Fibroblast of skin of scalp (primary cell): ENCODE results near the gene BTNL3. TPM values are rescaled to one million over a fixed set of nuclear protein-coding genes. Genes with fewer than 3 reads are reported as not detected.
"Not testable (repeated sequence)": the region's sequence is repeated elsewhere in the genome, so short reads cannot be mapped to it uniquely, and the experiment has no call there.

Source experiments
- DNase-seq: peaks from one replicate; pipeline ENCODE4 v3.0.0-alpha.2; 2013
- polyA plus RNA-seq, 2 experiments: library from polyadenylated mRNA; unstranded; fragments of 120-200 nt; gene quantifications; one replicate each; pipeline ENCODE4 v1.2.1, GENCODE V29; 2013; ENCODE audit not compliant: insufficient read length in 2 of 2

The BTNL3 gene, protein sequence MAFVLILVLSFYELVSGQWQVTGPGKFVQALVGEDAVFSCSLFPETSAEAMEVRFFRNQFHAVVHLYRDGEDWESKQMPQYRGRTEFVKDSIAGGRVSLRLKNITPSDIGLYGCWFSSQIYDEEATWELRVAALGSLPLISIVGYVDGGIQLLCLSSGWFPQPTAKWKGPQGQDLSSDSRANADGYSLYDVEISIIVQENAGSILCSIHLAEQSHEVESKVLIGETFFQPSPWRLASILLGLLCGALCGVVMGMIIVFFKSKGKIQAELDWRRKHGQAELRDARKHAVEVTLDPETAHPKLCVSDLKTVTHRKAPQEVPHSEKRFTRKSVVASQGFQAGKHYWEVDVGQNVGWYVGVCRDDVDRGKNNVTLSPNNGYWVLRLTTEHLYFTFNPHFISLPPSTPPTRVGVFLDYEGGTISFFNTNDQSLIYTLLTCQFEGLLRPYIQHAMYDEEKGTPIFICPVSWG
- not detected for polyA plus RNA-seq (2013, experiment 1 of 2; ENCODE audit: insufficient read length)
- not detected for polyA plus RNA-seq (2013, experiment 2 of 2; ENCODE audit: insufficient read length)

DNA sequence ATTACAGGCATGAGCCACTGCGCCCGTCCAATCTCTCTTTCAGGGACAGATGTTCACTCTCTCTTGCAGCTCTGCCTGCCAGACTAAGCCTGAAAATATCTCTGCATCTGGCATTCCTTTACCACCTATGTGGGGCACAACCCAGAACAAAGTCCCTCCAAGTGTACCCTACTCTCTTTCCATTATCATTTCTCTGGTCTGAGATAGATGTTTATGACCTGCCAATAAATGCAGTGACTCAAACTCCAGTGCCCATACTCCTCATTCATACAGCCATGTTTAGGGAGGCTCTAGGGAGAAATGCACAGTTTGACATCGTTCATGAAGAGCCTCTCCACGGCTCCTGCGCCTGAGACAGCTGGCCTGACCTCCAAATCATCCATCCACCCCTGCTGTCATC is at the start of gene BTNL3:
TSS of gene BTNL3 (plus strand) at position 255 of the 400 bp plus-strand sequence. CDS start 183 bp downstream, outside the sequence.
- DNase-seq, result no peak

DNA sequence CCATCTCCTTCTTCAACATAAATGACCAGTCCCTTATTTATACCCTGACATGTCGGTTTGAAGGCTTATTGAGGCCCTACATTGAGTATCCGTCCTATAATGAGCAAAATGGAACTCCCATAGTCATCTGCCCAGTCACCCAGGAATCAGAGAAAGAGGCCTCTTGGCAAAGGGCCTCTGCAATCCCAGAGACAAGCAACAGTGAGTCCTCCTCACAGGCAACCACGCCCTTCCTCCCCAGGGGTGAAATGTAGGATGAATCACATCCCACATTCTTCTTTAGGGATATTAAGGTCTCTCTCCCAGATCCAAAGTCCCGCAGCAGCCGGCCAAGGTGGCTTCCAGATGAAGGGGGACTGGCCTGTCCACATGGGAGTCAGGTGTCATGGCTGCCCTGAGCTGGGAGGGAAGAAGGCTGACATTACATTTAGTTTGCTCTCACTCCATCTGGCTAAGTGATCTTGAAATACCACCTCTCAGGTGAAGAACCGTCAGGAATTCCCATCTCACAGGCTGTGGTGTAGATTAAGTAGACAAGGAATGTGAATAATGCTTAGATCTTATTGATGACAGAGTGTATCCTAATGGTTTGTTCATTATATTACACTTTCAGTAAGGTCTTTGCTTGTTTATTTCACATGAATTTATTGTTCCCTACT is 38.2 kb upstream of the BTNL3 start:
- no peak for DNase-seq

DNA sequence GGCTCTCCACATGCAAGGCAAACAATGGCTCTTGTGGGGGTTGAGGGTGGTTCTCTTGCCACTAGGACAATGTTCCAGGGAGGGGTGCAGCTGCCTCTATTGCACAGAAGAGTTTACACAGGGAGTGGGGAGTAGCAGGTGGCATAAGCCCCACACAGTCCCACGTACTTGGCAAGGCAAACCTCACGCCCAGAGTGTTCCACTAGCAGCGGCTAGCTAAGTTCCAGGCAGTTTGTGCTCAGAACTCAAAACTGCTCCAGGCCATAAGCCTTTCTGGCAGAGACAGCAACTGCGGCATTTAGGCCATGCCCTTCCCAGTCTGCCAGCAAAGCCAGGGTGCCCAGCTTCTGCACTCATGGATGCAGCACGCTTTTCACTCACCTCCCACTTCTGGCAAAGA is 29.0 kb upstream of the BTNL3 start:
- no peak for DNase-seq

DNA sequence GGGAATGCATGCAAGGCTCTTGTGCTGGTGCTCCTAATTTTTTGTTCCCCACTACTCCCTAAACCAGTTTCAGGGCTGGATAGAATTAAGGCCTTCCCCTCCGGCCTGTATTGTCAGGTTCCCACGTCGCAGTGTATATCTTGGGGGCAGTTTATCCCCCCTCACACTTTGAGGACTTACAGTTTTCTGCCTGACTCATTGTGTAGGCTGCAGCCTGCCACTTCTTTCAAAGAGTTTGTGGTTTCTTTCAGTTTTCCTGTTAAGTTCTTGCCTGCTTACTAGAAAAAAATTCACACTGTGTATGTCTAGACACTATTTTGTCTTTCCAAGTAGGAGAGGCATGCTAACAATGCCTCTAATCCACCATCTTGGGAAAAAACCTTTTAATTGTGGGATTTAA is 28.4 kb upstream of the BTNL3 start:
- DNase-seq, result peak; percentile 1

DNA sequence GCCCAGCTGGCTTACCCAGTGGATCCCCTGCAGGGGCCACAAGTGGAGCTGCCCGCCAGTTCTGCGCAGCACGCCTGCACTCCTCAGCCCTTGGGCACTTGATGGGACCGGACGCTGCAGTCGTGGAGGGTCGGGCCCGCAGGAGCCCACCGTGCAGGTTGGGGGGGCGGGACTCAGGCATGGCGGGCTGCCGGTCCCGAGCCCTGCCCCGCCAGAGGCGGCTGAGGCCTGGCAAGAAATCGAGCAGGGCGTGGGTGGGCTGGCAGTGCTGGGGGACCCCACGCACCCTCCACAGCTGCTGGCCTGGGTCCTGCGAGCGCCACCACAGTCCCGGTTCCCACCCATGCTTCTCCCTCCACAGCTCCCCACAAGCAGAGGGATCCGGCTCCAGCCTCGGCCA is 19.2 kb upstream of the BTNL3 start:
- DNase-seq, result no peak

DNA sequence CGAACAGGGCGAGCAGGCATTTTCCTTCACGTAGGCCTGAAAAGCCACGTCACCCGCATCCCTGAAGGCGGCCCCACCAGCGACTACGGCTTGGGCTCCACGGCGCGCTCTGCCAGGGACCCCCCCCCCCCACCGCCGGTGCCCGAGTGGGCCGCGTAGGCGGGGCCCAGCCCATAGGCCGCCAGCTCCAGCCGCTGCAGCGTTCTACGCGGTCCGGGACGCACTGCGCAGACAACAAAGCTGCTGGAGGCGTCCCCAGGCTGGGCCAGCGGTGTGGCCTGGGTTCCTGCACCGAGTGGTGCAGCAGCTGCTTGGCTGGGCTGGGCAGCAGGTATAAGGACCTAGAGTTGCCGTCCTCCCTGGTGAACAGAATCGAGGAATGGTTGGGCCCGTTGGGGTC is 18.3 kb upstream of the BTNL3 start:
- no peak for DNase-seq

DNA sequence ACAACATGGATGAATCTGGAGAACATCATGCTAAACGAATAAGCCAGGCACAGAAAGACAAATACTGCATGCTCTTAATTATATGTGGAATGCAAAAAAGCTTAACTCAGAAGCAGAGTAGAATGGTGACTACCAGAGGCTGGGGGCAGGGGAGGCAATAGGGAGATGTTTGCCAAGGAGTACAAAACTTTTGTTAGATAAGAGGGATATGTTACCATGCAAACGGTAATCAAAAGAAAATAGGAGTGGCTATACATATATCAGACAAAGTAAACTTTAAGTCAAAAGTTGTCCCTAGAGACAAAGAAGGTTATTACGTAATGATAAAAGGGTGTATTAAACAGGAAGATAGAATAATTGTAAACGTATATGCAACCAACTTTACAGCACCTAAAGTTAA is 17.8 kb upstream of the BTNL3 start:
- DNase-seq, result no peak

DNA sequence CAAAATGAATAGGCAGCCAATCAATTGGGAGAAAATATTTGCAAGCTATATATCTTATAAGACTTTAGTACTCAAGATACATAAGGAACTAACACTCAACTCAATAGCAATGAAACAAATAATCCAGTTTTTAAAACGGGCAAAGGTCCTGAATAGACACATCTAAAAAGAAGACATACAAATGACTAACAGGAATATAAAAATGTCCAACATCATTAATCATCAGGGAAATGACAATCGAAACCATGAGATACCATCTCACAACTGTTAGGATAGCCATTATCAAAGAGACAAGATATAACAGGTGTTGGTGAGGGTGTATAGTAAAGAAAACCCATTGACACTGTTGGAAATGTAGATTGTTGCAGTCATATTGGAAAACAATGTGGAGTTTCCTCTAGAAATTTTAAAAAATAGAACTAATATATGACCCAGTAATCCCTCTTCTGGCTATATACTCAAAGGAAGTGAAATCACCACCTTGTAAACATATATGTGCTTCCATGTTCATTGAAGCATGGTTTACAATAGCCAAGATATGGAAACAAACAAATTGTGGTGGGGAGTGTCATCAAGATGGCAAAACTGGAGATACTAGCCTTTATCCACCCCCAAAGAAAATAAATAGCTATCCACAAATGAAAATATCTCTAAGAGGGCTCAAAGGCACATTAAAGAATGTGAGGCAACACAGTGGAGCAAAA is 13.9 kb upstream of the BTNL3 start:
- DNase-seq, result no peak

DNA sequence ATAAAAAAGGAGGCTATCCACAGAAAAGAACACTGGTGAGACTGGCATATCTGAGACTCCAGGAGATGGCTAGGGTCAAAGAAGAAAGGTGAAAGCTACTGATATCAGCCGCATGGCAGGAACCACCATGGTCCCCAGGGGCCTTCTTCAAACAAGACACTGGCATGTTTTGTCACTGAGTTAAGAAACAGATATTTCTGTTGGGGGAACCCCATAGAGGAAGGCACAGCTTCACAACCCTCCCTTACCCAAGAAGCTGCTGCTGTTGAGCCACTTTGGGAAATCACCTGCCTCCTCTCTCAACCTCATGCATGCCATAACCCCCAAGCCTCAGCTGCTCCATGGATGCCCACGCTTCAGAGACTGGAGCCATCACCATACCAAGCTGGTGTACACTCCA is 13.3 kb upstream of the BTNL3 start:
- DNase-seq, result no peak

DNA sequence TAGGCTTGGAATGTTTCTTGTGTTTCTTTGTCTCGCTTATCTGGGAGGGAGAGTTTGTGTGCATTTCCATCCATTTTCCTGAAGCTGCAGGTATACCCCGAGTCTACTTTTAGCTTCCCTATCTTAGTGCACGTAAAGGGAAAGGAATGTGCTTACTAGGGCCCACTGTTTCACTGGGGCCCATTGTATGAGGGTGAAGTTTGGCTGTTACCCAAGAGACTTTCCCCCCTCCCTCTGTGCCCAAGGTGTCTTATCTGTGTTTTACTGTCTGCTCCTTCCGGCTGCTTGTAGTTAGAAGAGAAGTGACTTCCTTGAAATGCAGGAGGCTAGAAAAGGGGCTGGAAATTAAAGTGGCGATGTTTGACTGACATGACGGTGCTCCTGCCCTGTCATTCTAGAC is 12.1 kb upstream of the BTNL3 start:
- DNase-seq, result no peak

DNA sequence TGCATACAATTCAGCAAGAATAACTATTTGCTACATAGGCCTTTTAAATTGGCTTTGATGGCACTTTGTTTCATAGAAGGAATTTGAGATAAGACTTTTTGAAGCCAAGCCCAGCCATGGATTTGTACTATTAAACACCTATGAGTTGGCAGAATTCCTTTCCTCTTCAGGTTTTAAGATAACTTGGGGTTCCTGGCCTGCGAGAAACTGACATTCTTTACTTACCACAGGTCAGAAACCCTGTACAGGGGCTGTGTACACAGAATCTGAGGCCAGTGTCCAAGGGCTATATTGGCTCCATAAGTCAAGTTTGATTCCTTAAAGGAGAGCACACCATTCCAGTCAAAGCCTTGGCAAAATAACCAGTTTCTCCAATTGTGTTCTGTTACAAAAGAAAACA is 10.8 kb upstream of the BTNL3 start:
- no peak for DNase-seq

DNA sequence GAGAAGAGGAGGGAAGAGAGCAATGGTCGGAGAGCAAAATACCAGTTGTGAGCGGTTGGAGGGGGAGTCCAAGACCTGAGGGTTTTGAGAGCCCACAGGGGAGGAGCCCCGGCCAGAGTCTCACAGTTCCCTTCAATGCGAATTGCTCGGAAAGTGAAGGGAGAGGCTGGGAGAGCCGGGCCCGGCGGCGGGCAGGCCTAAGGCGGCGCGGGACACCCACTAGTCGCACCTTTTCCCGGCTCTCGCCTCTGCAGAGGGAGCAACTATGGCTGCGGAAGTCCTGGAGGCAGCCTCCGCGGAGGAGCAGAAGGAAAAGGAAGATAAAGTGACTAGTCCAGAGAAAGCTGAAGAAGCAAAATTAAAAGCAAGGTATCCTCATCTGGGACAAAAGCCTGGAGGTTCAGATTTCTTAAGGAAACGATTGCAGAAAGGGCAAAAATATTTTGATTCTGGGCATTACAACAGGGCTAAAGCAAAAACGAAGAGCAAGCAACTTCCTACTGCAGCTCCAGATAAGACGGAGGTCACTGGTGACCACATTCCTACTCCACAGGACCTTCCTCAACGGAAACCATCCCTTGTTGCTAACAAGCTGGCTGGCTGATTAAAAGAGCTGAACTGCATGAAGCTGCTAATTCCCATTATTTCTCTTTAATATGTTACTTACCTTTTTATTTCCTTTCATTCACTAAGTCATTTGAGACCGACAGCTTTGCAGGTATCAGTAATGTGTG is 6.5 kb upstream of the BTNL3 start:
- no peak for DNase-seq

DNA sequence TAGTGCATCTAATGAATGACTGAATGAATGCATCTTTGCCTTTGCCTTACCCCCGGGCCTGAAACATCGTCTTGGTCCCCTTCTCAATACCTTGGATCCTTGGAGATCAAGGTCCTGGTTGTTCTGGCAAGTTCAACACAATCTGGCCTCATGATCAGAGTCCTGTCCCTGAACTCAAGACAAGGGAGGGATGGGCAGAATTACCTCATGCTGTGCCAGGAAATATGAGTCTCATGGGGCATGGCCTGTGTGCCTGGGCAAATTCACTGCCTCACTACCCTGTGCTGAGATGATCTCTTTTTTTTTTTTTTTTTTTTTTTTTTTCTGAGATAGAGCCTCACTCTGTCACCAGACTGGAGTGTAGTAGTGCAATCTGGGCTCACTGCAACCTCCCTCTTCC is 630 bp upstream of the BTNL3 start:
- DNase-seq, result no peak

DNA sequence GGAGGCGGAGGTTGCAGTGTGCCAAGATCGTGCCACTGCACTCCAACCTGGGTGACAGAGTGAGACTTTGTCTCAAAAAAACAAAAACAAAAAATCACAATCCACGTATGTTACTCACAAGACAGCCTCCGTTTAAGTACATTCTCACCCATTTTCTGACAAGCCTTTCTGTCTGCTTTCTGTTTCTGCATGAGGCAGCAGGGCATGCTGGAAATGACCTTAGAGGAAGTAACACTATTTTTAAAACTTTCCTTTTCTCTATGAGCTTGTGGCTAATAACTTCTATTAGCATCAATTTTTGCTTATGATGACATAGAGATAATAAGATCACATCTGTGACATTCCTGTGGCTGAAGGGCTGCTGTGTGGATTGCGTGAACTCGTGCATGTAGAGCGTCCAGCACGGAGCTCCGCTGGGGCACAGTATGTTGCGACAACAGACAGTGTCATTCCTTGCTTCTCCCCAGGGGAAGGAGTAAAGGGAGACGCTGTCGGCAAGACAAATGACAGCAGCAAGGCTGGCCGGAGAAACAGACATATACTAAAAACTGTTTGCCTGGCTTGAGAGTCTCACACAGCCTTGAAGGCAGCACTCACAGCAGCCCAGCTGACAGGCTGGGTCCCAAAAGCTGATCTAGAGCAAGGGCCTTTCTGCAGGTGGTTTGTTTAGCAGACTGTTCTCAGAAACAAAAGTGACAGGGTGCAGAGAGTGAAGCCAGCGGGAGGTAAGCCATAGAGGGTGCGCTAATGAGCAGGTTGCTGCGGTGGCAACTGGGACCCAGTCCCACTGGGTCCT is 1.6 kb downstream of the BTNL3 start:
- DNase-seq, result no peak

DNA sequence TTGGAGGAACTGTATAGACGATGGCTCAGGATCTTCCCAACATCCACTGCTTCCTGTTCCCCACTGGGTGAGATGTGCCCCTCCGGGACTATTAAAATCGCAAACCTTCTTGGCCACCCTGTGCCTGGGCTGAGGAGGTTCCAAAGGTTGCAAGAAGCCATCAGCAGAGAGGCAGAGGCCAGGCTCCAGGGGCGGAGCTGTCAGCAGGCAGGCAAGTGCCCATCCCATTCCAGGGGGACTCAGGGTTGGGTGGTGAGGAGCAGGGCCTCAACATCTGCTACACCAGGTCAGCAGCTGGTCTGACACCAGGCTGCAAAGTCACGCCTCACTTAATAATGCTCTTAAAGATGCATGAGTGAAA is 2.2 kb downstream of the BTNL3 start:
- DNase-seq, result no peak

DNA sequence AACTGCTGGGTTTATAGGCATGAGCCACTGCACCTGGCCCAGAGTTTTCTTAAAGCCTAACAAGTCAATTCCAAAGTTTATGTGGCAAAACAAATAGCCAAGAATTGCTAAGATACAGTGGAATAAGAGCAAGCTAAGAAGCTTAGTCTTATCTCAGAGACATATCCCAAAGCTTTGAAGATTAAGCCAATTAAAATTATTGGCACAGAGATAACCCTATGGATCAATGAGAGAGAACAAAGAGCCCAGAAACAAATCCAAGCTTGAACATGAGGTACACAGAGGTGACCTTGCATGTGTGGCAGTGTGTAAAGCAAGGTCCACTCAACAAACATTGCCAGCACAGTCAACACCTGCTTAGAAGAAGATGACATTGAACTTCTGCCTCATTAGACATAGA is 13.3 kb downstream of the BTNL3 start:
- DNase-seq, result no peak

DNA sequence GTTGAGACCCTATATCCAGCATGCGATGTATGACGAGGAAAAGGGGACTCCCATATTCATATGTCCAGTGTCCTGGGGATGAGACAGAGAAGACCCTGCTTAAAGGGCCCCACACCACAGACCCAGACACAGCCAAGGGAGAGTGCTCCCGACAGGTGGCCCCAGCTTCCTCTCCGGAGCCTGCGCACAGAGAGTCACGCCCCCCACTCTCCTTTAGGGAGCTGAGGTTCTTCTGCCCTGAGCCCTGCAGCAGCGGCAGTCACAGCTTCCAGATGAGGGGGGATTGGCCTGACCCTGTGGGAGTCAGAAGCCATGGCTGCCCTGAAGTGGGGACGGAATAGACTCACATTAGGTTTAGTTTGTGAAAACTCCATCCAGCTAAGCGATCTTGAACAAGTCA is 17.1 kb downstream of the BTNL3 start:
- no peak for DNase-seq

DNA sequence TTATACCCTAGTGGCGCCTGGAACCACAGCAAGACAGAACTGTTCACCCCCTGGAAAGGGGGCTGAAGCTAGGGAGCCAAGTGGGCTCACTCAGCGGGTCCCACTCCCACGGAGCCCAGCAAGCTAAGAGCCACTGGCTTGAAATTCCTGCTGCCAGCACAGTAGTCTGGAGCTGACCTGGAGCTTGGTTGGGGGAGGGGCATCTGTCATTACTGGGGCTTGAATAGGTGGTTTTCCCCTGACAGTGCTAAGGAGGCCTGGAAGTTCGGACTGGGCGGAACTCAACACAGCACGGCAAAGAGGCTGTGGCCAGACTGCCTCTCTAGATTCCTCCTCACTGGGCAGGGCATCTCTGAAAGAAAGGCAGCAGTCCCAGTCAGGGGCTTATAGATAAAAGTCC is 19.5 kb downstream of the BTNL3 start:
- DNase-seq, result no peak

DNA sequence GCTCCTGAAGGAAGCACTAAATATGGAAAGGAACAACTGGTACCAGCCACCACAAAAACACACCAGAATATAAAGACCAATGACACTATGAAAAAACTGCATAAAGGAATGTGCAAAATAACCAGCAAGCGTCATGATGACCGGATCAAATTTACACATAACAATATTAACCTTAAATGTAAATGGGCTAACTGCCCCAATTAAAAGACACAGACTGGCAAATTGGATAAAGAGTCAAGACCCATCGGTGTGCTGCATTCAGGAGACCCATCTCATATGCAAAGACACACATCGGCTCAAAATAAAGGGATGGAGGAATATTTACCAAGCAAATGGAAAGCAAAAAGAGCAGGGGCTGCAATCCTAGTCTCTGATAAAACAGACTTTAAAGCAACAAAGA is 21.4 kb downstream of the BTNL3 start:
- not testable (repeated sequence) for DNase-seq

DNA sequence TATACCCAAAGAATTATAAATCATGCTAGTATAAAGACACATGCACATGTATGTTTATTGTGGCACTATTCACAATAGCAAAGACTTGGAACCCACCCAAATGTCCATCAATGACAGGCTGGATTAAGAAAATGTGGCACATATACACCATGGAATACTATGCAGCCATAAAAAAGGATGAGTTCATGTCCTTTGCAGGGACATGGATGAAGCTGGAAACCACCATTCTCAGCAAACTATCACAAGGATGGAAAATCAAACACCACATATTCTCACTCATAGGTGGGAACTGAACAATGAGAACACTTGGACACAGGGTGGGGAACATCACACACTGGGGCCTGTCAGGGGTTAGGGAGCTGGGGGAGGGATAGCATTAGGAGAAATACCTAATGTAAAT is 26.0 kb downstream of the BTNL3 start:
- not testable (repeated sequence) for DNase-seq

DNA sequence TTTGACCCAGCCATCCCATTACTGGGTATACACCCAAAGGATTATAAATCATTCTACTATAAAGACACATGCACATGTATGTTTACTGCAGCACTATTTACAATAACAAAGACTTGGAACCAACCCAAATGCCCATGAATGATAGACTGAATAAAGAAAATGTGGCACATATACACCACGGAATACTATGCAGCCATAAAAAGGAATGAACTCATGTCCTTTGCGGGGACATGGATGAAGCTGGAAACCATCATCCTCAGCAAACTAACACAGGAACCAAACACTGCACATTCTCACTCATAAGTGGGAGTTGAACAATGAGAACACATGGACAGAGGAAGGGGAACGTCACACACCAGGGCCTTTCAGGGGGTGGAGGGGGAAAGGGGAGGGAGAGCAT is 28.8 kb downstream of the BTNL3 start:
- DNase-seq, result not testable (repeated sequence)

DNA sequence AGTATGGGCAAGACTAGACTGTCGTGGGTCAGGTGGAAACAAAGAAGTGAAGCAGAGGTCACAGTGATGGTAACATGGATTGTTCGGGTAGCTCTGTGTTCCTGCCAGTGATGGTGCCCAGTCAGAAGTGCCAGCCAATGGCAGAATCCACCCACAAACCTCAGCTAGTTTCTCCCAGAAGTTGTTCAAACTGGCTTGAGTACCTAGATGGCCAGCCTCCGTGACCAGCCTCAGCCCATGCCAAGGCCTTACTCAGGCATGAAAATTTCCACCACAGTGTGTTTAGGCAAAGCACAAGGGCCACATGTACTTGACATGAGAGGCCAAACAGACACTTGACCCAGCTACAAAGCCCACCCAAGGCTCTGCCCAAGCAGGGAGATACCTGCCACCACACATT is 32.0 kb downstream of the BTNL3 start:
- DNase-seq, result no peak
